HG02759 (cell line): Measurements from ENCODE around the gene SPP1.
"Not testable (repeated sequence)": the region's sequence is repeated elsewhere in the genome, so short reads cannot be mapped to it uniquely, and the experiment has no call there.

Source experiments
- ATAC-seq: cut with Tn5 transposase; IDR thresholded peaks from one replicate; pipeline ENCODE4 v1.9.1; 2021; ENCODE audit warnings: mild to moderate bottlenecking, moderate library complexity; ENCODE audit not compliant: unreplicated experiment

Gene SPP1

GRCh38 chr4:88017516-88018297, 42.2 kb downstream of the SPP1 start:
- no peak for ATAC-seq

GRCh38 chr4:88018466-88018865, 43.0 kb downstream of the SPP1 start:
- no peak for ATAC-seq

- no peak for ATAC-seq
Observed at GRCh38 chr4:88021824-88022223, 46.3 kb downstream of the SPP1 start.

GRCh38 chr4:88022289-88022688, 46.8 kb downstream of the SPP1 start:
- no peak for ATAC-seq

- ATAC-seq: not testable (repeated sequence)
Observed at GRCh38 chr4:88025868-88026661, 50.6 kb downstream of the SPP1 start.

GRCh38 chr4:88027611-88028608, 52.4 kb downstream of the SPP1 start:
- no peak for ATAC-seq

- no peak for ATAC-seq
Observed at GRCh38 chr4:88028946-88029345, 53.4 kb downstream of the SPP1 start.

- ATAC-seq: no peak
Observed at GRCh38 chr4:88029556-88029955, 54.0 kb downstream of the SPP1 start.

GRCh38 chr4:88030565-88031310, 55.2 kb downstream of the SPP1 start:
- ATAC-seq: no peak
